ENCODE measurements around the gene ZFP30. TPM values are rescaled to one million over a fixed set of nuclear protein-coding genes. Genes with fewer than 3 reads are reported as not detected.

The ZFP30 gene
- total and polyA plus RNA-seq, 8 donors = 0.45 to 27.7 (median 4.2) TPM

GRCh38 chr19:37635076-37636056 is 19.9 kb downstream of the ZFP30 start:
- WGBS, 5 donors = 94 to 98% (median 96%) methylated on average over 11 of the region's 11 CpGs
- TF ChIP-seq POLR2A (IDR thresholded peaks at IDR 0.05) = no peak
- TF ChIP-seq EP300 (IDR thresholded peaks at IDR 0.05) = no peak
- Histone ChIP-seq H3K4me1 (no peaks in the 10 kb centered on the region), H3K4me3 (no peak overlapping the region), H3K9me3 (peaks cover 58 to 99% (median 90%) of the 10 kb centered on the region in 4 donors), H3K27ac (no peak overlapping the region), H3K27me3 (no peaks in the 10 kb centered on the region), H3K36me3 (peaks cover 38 to 59% (median 56%) of the 10 kb centered on the region in 4 donors)
- no peak for DNase-seq
- intact Hi-C loops (cut with DNase I; ENCODE audit: low total_unique reads) = no loop called here

GRCh38 chr19:37594982-37595382 is 60.3 kb downstream of the ZFP30 start:
- peaks cover 5 to 33% (median 21%) of the 10 kb centered on the region in 4 donors for H3K36me3 ChIP-seq
- WGBS, 5 donors = 0 to 1% (median 0%) methylated on average over 20 of the region's 20 CpGs
- H3K4me3 ChIP-seq = peak overlapping the region; percentile 55 to 79 (median 72)
- H3K27ac ChIP-seq = peak overlapping the region; percentile 89 to 96 (median 93)
- no peaks in the 10 kb centered on the region for H3K27me3 ChIP-seq
- peaks cover 0 to 50% (median 26%) of the 10 kb centered on the region in 4 donors for H3K9me3 ChIP-seq
- peak; percentile 62 to 90 for DNase-seq
- intact Hi-C loops (cut with DNase I; ENCODE audit: low total_unique reads) = no loop called here
- peak in 1 of 3 donors; percentile 21 for TF ChIP-seq POLR2AphosphoS5 (IDR thresholded peaks at IDR 0.05)
- TF ChIP-seq EP300 (IDR thresholded peaks at IDR 0.05) = no peak
- no peak for TF ChIP-seq POLR2A (IDR thresholded peaks at IDR 0.05)
- peaks cover 0 to 24% (median 22%) of the 10 kb centered on the region in 4 donors for H3K4me1 ChIP-seq

- Histone ChIP-seq H3K27ac (peak within 1 kb of the TSS; percentile 89 to 96 (median 93)), H3K9me3 (peaks cover 0 to 50% (median 27%) of the 10 kb centered on the region in 4 donors), H3K4me3 (peak within 1 kb of the TSS; percentile 55 to 79 (median 72)), H3K4me1 (peaks cover 0 to 24% (median 22%) of the 10 kb centered on the region in 4 donors), H3K27me3 (no peaks in the 10 kb centered on the region), H3K36me3 (peaks cover 0 to 29% (median 15%) of the 10 kb centered on the region in 4 donors)
- intact Hi-C loops (cut with DNase I; ENCODE audit: low total_unique reads) = no loop called here
- 0 to 1% (median 0%) methylated on average over 39 to 53 of the region's 53 CpGs for whole genome bisulfite sequencing, 5 donors
- peak; percentile 95 to 99 for DNase-seq
- TF ChIP-seq POLR2AphosphoS5 (IDR thresholded peaks at IDR 0.05) (peak; percentile 87 to 96 (median 88)), EP300 (IDR thresholded peaks at IDR 0.05) (no peak), POLR2A (IDR thresholded peaks at IDR 0.05) (peak in 2 of 4 donors; percentile 19 to 79), CTCF (IDR thresholded peaks at IDR 0.05) (no peak)
Measured at GRCh38 chr19:37594304-37594981, 60.8 kb downstream of the ZFP30 start, which contains the start of the genes ZNF540 and ZNF571. TSS of gene ZNF540 (plus strand) at chr19:37594876. CDS start at chr19:37598448, 3,572 bp downstream. TSS of gene ZNF571 (minus strand) at chr19:37594792. CDS start at chr19:37586676, 8,116 bp downstream.

- 3% methylated on average over 8 to 9 of the region's 9 CpGs for WGBS, 5 donors
- DNase-seq = no peak
- Histone ChIP-seq H3K27ac (peak overlapping the region; percentile 89 to 96 (median 93)), H3K4me3 (peak overlapping the region; percentile 55 to 79 (median 72)), H3K36me3 (peaks cover 0 to 24% (median 10%) of the 10 kb centered on the region in 4 donors), H3K27me3 (no peaks in the 10 kb centered on the region), H3K9me3 (peaks cover 0 to 51% (median 29%) of the 10 kb centered on the region in 4 donors), H3K4me1 (peaks cover 0 to 24% (median 22%) of the 10 kb centered on the region in 4 donors)
- intact Hi-C loops (cut with DNase I; ENCODE audit: low total_unique reads) = no loop called here
- no peak for TF ChIP-seq CTCF (IDR thresholded peaks at IDR 0.05)
- no peak for TF ChIP-seq EP300 (IDR thresholded peaks at IDR 0.05)
- no peak for TF ChIP-seq POLR2AphosphoS5 (IDR thresholded peaks at IDR 0.05)
- TF ChIP-seq POLR2A (IDR thresholded peaks at IDR 0.05) = no peak
Measured at GRCh38 chr19:37593996-37594303, 61.3 kb downstream of the ZFP30 start.

GRCh38 chr19:37583340-37583739 is 71.9 kb downstream of the ZFP30 start:
- H3K36me3 ChIP-seq = peaks cover 0 to 87% (median 68%) of the 10 kb centered on the region in 4 donors
- no peaks in the 10 kb centered on the region for H3K27me3 ChIP-seq
- no peak overlapping the region for H3K4me3 ChIP-seq
- peaks cover 2 to 100% (median 63%) of the 10 kb centered on the region in 4 donors for H3K9me3 ChIP-seq
- intact Hi-C loops (cut with DNase I; ENCODE audit: low total_unique reads) = no loop called here
- DNase-seq = no peak
- TF ChIP-seq CTCF (IDR thresholded peaks at IDR 0.05) (no peak), POLR2A (IDR thresholded peaks at IDR 0.05) (no peak), EP300 (IDR thresholded peaks at IDR 0.05) (no peak), POLR2AphosphoS5 (IDR thresholded peaks at IDR 0.05) (no peak)
- 62 to 74% (median 69%) methylated on average over 2 of the region's 2 CpGs for WGBS, 5 donors
- no peaks in the 10 kb centered on the region for H3K4me1 ChIP-seq
- H3K27ac ChIP-seq = no peak overlapping the region

Measured in stomach (tissue), 9 donors.